GM12864 (cell line): Measurements from ENCODE around the gene HOXC9.

Experiments used
- DNase-seq: peaks from one replicate; pipeline ENCODE4 v3.0.0-alpha.2; 2011; ENCODE audit warnings: low read depth
- H3K4me3 ChIP-seq: 2 replicates; pipeline ENCODE4 v1.5.1; 2011; ENCODE audit warnings: mild to moderate bottlenecking, low read depth, low read length, control low read depth
- CTCF ChIP-seq: IDR thresholded peaks from 2 replicates; pipeline ENCODE4 v1.5.1; 2011; ENCODE audit warnings: low read depth, mild to moderate bottlenecking, moderate library complexity, low read length, control low read depth, inconsistent platforms; ENCODE audit errors: missing control alignments

Gene HOXC9

DNA sequence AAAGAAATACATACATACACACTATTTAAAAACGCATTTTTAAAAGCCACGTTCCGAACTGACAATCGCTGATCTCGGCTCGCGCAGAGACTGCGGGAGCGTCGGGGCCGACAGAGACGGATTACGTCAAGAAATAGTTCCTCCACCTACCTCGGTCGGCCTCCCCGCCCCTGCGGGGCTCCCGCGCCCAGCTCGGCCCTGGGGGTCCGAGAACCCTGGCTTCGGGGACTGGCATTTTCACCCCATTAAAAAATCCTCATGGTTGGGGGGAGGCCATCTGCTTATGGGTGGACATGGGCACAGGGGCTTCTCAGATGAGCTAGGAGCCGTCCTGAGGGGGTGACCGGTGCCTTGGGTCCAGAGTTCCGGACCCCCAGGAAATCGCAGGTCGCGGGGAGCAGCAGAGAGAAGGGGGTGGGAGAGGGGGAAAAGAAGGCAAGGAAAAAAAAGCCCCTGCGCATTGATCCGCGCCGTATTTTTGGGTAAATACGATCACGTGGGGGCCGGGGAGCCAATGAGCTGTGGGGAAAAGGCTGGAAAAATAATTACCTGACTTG lies 324 bp upstream of the HOXC9 start:
- DNase-seq, result no peak
- no peak for TF ChIP-seq CTCF
- no peak overlapping the region; the same call in 1 of the 2 replicates for H3K4me3 ChIP-seq

DNA sequence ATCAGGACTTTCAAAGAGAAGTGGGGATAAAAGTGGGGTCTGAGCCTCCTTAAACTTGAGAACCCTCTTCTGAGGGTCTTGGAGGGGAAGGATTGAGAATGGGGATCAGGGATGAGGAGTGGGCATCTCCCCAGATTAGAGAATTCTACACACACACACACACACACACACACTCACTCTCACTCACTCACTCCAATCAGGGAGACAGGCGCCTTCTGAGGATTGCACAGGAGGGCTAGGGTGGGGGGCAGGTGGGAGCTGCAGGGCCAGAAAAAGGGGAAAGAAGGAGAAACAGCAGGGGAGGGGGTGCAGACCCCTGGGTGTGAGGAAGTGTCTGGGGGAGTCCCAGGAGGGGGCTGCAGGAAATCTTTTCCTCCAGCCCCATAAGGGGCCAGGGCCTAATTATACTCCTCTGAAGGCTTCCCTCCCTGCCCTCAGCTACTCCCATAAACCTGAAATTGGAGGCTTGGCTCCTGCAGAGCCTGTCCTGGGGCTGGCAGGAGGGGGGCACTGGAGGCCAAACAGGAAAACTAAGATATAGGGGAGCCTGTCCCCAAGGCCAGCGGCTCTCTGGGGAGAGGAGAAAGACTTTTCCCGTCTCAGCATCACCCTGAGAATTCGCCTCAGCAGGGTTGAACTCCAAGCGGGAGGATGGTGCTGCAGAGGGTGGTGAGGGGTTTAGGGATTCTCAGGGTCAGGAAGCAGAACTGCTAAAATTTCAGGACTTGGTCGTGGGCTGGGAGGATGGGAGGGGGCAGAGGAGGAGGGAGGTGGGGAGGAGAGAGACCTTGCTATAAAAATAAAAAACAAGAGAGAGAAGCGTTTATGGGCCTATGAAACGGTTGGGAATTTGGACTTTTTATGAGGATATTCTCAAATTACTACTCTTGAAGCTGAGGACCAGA lies 1.6 kb downstream of the HOXC9 start:
- H3K4me3 ChIP-seq, result no peak overlapping the region
- TF ChIP-seq CTCF, result no peak
- no peak for DNase-seq

GRCh38 chr12:54002278-54002914 lies 2.4 kb downstream of the HOXC9 start:
- DNase-seq, result no peak
- no peak for TF ChIP-seq CTCF

DNA sequence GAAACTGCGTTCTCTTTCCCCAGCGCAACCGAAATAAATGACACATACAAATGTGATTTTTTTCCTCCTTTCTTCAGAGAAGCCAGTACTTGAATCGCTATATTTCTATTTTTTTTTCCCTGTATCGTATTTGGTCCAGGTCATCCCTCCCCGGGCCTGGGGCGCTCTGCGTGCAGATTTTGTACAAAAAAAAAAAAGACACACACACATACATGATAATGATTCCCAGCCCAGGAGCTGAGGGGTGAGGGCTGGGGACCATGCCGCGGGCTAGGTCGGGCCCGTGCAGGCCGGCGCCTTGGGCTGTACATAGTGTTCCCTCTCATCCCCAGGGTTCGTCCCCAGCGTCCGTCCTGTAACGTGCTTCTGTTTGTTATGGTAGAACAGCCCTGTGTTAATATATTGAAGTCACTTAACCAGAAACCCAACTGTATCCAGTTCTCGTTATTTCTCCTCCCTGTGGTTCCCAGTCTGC lies 3.0 kb downstream of the HOXC9 start:
- no peak for DNase-seq
- TF ChIP-seq CTCF, result no peak
- no peak overlapping the region for H3K4me3 ChIP-seq

More at GRCh38 chr12:54002278-54002914, 2.4 kb downstream of the HOXC9 start:
- no peak overlapping the region for H3K4me3 ChIP-seq

DNA sequence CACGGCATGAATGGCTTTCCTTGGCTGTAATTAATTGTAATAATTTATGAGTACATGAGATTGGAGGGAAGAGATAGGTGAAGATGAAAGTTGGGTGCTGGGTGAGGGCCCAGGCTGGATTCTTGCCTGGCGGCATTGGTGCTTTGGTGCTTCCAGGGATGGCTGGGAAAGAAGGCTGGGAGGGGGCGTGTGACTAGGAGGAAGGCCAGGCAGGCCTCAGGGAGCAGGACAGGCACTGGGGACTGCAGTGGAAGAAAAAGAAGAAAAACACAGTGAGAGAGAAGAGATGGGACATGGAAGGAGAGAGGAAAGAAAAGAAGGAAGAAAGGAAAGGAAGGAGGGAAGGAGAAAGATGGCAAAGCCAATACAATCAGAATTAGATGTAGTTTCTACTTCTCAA lies 3.7 kb downstream of the HOXC9 start:
- no peak overlapping the region for H3K4me3 ChIP-seq
- TF ChIP-seq CTCF, result no peak
- DNase-seq, result no peak

- DNase-seq, result no peak
These were observed 4.3 kb downstream of the HOXC9 start for GRCh38 chr12:54004063-54004840.

More at GRCh38 chr12:54004063-54004840, 4.3 kb downstream of the HOXC9 start:
- peak; percentile 11 for TF ChIP-seq CTCF
- no peak overlapping the region for H3K4me3 ChIP-seq
